BJ (cell line): Measurements from ENCODE around the gene XPR1. TPM values are rescaled to one million over a fixed set of nuclear protein-coding genes. Genes with fewer than 3 reads are reported as not detected.

Experiments
- CTCF ChIA-PET: fragments of 350-600 bp; formaldehyde crosslinking; extraction: SDS; loops from one replicate; lab custom pipeline; 2021; ENCODE audit warnings: antibody characterized with exemption, inconsistent platforms; lab: Yijun Ruan, JAX
- POLR2A ChIA-PET: fragments of 300-600 bp; sonication (Branson Sonifier 250); formaldehyde crosslinking; extraction: SDS; loops from one replicate; lab custom pipeline; 2021; ENCODE audit warnings: antibody characterized with exemption; lab: Charles Lee
- DNase-seq: peaks from one replicate; pipeline ENCODE4 v3.0.0-alpha.2; 2011; ENCODE audit warnings: low read depth
- H3K27me3 ChIP-seq: 2 replicates; pipeline ENCODE4 v1.6.0; 2011; ENCODE audit warnings: low read length; ENCODE audit not compliant: control insufficient read depth, insufficient read depth
- H3K36me3 ChIP-seq: 2 replicates; pipeline ENCODE4 v1.5.1; 2011; ENCODE audit warnings: low read length; ENCODE audit not compliant: control insufficient read depth, insufficient read depth
- H3K4me3 ChIP-seq: 2 replicates; pipeline ENCODE4 v1.5.1; 2011; ENCODE audit warnings: low read depth, mild to moderate bottlenecking, control low read depth, low read length
- CTCF ChIP-seq: IDR thresholded peaks from 2 replicates; pipeline ENCODE4 v1.5.1; 2011; ENCODE audit warnings: low read depth, mild to moderate bottlenecking, control low read depth, inconsistent platforms, low read length, moderate library complexity; ENCODE audit not compliant: insufficient read depth
- polyA plus RNA-seq: library from polyadenylated mRNA; depleted of rRNA; stranded (reverse); fragments of >200 nt; gene quantifications from 2 replicates; pipeline ENCODE4 v1.2.3, GENCODE V29; 2011

The XPR1 gene
- polyA plus RNA-seq, 1 experiment, result 17.3 TPM

- POLR2A ChIA-PET, result no interaction called here
- no peak for TF ChIP-seq CTCF
- CTCF ChIA-PET, result no interaction called here
- no peaks in the 10 kb centered on the region; the same call in 1 of the 2 replicates for H3K27me3 ChIP-seq
- H3K4me3 ChIP-seq, result no peak overlapping the region
- DNase-seq, result no peak
- no peaks in the 10 kb centered on the region for H3K36me3 ChIP-seq
These were observed 33.4 kb upstream of the XPR1 start for GRCh38 chr1:180598333-180598974.

- Histone ChIP-seq H3K4me3 (no peak overlapping the region), H3K36me3 (no peaks in the 10 kb centered on the region), H3K27me3 (no peaks in the 10 kb centered on the region; the same call in 1 of the 2 replicates)
- CTCF ChIA-PET, result interaction anchor here (1.0 kb wide), 1 partner anchor 13 kb away, joined by 3 read pairs; no protein-coding TSS in a partner anchor
- POLR2A ChIA-PET, result no interaction called here
- no peak for DNase-seq
- TF ChIP-seq CTCF, result no peak
These were observed 31.5 kb upstream of the XPR1 start for GRCh38 chr1:180600343-180600742.

GRCh38 chr1:180601512-180601911, 30.3 kb upstream of the XPR1 start:
- no peak for TF ChIP-seq CTCF
- POLR2A ChIA-PET, result no interaction called here
- no peaks in the 10 kb centered on the region; the same call in 1 of the 2 replicates for H3K27me3 ChIP-seq
- no peaks in the 10 kb centered on the region for H3K36me3 ChIP-seq
- no peak for DNase-seq
- CTCF ChIA-PET, result no interaction called here
- H3K4me3 ChIP-seq, result no peak overlapping the region

- TF ChIP-seq CTCF, result no peak
- Histone ChIP-seq H3K36me3 (no peaks in the 10 kb centered on the region), H3K27me3 (no peaks in the 10 kb centered on the region; the same call in 1 of the 2 replicates), H3K4me3 (no peak overlapping the region)
- DNase-seq, result no peak
- ChIA-PET POLR2A (no interaction called here), CTCF (interaction anchor here (0.5 kb wide), 1 partner anchor 88 kb away, joined by 3 read pairs; no protein-coding TSS in a partner anchor)
These were observed 28.5 kb upstream of the XPR1 start for GRCh38 chr1:180603223-180603849.

GRCh38 chr1:180603850-180604226, 28.0 kb upstream of the XPR1 start:
- ChIA-PET CTCF (interaction anchor here (0.5 kb wide), 1 partner anchor 89 kb away, joined by 3 read pairs; no protein-coding TSS in a partner anchor), POLR2A (no interaction called here)
- Histone ChIP-seq H3K36me3 (no peaks in the 10 kb centered on the region), H3K4me3 (no peak overlapping the region), H3K27me3 (no peaks in the 10 kb centered on the region; the same call in 1 of the 2 replicates)
- DNase-seq, result no peak
- no peak for TF ChIP-seq CTCF
